Right lobe of liver (tissue), 6 donors: ENCODE results near the gene NR6A1. TPM values are rescaled to one million over a fixed set of nuclear protein-coding genes. Genes with fewer than 3 reads are reported as not detected.

ENCODE experiments used
- ATAC-seq, 4 donors: fragments of 200-7000 bp; cut with Tn5 transposase; one replicate each; pipeline ENCODE4 v1.9.1; 2020; ENCODE audit warnings: mild to moderate bottlenecking in 4 of 4, moderate library complexity in 4 of 4
- DNase-seq, 3 donors: peaks; one replicate each; pipeline ENCODE4 v3.0.0-alpha.2; 2020
- H3K27ac ChIP-seq, 3 donors: fragments of 200-600 bp; one replicate each; pipeline ENCODE4 v1.8.0; 2022
- H3K27me3 ChIP-seq, 2 donors: fragments of 200-600 bp; one replicate each; pipeline ENCODE4 v1.8.0; 2022
- H3K36me3 ChIP-seq, 4 donors: fragments of 200-600 bp; sonication (generic) in 1 of 4; one replicate each; pipeline versions ENCODE4 v1.5.1 to v1.8.0; 2017 to 2022; ENCODE audit warnings: control low read depth in 1 of 4
- H3K4me1 ChIP-seq, 4 donors: fragments of 200-600 bp; sonication (generic) in 1 of 4; one replicate each; pipeline versions ENCODE4 v1.5.1 to v1.8.0; 2017 to 2022; ENCODE audit warnings: control low read depth in 1 of 4
- H3K4me3 ChIP-seq, 3 donors: fragments of 200-600 bp; one replicate each; pipeline ENCODE4 v1.8.0; 2022
- H3K9me3 ChIP-seq, 4 donors: fragments of 200-600 bp; sonication (generic) in 1 of 4; one replicate each; pipeline versions ENCODE4 v1.5.1 to v1.8.0; 2017 to 2022; ENCODE audit warnings: control low read depth in 1 of 4
- CTCF ChIP-seq, 4 donors: fragments of 200-600 bp in 3 of 4; fragments of 450-650 bp in 1 of 4; IDR thresholded peaks; one replicate each; pipeline versions ENCODE4 v1.5.1 to v1.8.0; 2016 to 2022; ENCODE audit warnings: antibody characterized with exemption in 4 of 4, mild to moderate bottlenecking in 2 of 4
- POLR2A ChIP-seq: fragments of 450-650 bp; IDR thresholded peaks from one replicate; pipeline ENCODE4 v1.6.1; 2017; ENCODE audit warnings: antibody characterized with exemption, mild to moderate bottlenecking
- WGBS: methylation state at CpG from one replicate; pipeline ENCODE4 v1.1.6; 2018; ENCODE audit warnings: low coverage, low lambda C conversion rate; ENCODE audit not compliant: insufficient coverage; ENCODE audit errors: missing lambda C conversion rate; 5-methylcytosine and 5-hydroxymethylcytosine counted together
- intact Hi-C, 2 donors: fragments of 100-400 bp; cut with DNase I; formaldehyde crosslinking; loops; one replicate each; pipeline versions ENCODE4 v1.11.2 to v1.14.1; 2022
- total RNA-seq, 6 experiments: library from RNA; depleted of rRNA in 2 of 6; stranded (reverse); fragments of >200 nt in 2 of 6; fragmentation: NEBNext Ultra II Directional in 3 of 6; extraction: Animal tissue kit (Norgen Biotek cat#: 25700) in 3 of 6; gene quantifications; one replicate each; pipeline versions ENCODE4 v1.1.0 to v1.2.4, GENCODE V29; 2016 to 2023
- donor health status: DM: no; HTN: yes; CAD: no.
- donor health status: DM: no; HTN: no; CAD: no.
- donor health status: DM: no; HTN: no; CAD: no.
- donor health status: DM: no; HTN: yes; CAD: no.
- donor health status: DM: no; HTN: yes; CAD: no.

The NR6A1 gene
- total RNA-seq, 6 experiments from 2014 or later, result 1.3 to 3.6 (median 1.9) TPM

DNA sequence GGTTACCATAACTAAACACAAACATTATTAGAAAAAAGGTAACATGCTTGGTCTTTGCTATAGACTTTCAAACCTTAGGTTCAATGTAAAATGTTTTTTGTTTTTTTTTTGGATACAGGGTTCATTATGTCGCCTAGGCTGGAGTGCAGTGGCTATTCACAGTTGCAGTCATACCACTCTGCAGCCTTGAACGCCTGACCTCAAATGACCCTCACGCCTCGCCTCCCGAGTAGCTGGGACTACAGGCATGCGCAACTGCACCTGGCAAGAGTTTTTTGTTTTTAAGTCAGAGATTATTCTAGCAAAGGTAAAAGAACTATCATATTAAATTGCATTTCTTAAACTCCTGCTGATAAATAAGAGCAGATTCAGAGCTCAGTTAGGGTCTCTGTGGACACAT is 208.8 kb downstream of the NR6A1 start:
- no peaks in the 10 kb centered on the region for H3K36me3 ChIP-seq
- H3K4me3 ChIP-seq, result no peak overlapping the region
- no peaks in the 10 kb centered on the region for H3K27me3 ChIP-seq
- DNase-seq, result peak; percentile 65 to 79 (median 78)
- H3K4me1 ChIP-seq, result peaks cover 0 to 18% (median 0%) of the 10 kb centered on the region in 4 donors
- no peak for TF ChIP-seq POLR2A
- no peak for TF ChIP-seq CTCF (IDR thresholded peaks at IDR 0.05)
- peak overlapping the region in 1 of 3 donors; percentile 20 for H3K27ac ChIP-seq
- ATAC-seq, result peak; percentile 94 to 96 (median 95)
- intact Hi-C loops, result no loop called here
- WGBS, result 22% methylated on average over 6 of the region's 6 CpGs
- H3K9me3 ChIP-seq, result no peaks in the 10 kb centered on the region

GRCh38 chr9:124559871-124560270 is 211.2 kb downstream of the NR6A1 start:
- DNase-seq (no peak), ATAC-seq (no peak)
- no peaks in the 10 kb centered on the region for H3K27me3 ChIP-seq
- H3K36me3 ChIP-seq, result no peaks in the 10 kb centered on the region
- no peak overlapping the region for H3K27ac ChIP-seq
- intact Hi-C loops, result loop anchor here in 1 of 2 donors (10.0 kb wide), 1 partner anchor 55 kb away; no protein-coding TSS in a partner anchor
- TF ChIP-seq CTCF (IDR thresholded peaks at IDR 0.05) (no peak), POLR2A (no peak)
- H3K4me1 ChIP-seq, result peaks cover 0 to 18% (median 0%) of the 10 kb centered on the region in 4 donors
- no peak overlapping the region for H3K4me3 ChIP-seq
- WGBS, result 56% methylated on average over 2 of the region's 2 CpGs
- no peaks in the 10 kb centered on the region for H3K9me3 ChIP-seq

- 62% methylated on average over 4 of the region's 4 CpGs for WGBS
- DNase-seq, result no peak
- H3K4me3 ChIP-seq, result no peak overlapping the region
- H3K36me3 ChIP-seq, result no peaks in the 10 kb centered on the region
- no peak overlapping the region for H3K27ac ChIP-seq
- no peaks in the 10 kb centered on the region for H3K9me3 ChIP-seq
- H3K4me1 ChIP-seq, result peaks cover 0 to 18% (median 0%) of the 10 kb centered on the region in 4 donors
- no peak for ATAC-seq
- intact Hi-C loops, result loop anchor here in 1 of 2 donors (10.0 kb wide), 1 partner anchor 56 kb away; no protein-coding TSS in a partner anchor
- no peak for TF ChIP-seq POLR2A
- no peak for TF ChIP-seq CTCF (IDR thresholded peaks at IDR 0.05)
- H3K27me3 ChIP-seq, result no peaks in the 10 kb centered on the region
Observed at GRCh38 chr9:124558777-124559470, 212.2 kb downstream of the NR6A1 start.

DNA sequence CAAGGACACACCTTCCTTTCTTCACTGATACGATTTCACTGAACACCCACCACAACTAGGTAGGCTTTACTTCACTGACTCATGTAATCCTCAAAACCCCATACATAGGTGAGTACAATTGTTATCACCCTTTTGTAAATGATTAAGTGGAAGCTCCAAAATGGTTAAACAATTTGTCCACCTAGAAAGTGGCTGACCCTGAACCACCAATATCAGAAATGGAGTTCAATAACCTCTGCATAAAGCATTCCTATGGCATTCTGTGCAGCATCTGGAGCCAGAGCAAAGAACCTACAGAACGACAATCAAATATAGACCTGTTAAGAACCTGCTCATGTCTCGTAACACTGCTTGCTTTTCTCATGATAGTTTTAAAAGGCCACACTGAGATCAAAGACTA is 213.2 kb downstream of the NR6A1 start:
- intact Hi-C loops, result loop anchor here in 1 of 2 donors (10.0 kb wide), 1 partner anchor 57 kb away; no protein-coding TSS in a partner anchor
- ATAC-seq (no peak), DNase-seq (no peak)
- H3K27ac ChIP-seq, result no peak overlapping the region
- no peaks in the 10 kb centered on the region for H3K27me3 ChIP-seq
- H3K4me1 ChIP-seq, result peaks cover 0 to 17% (median 0%) of the 10 kb centered on the region in 4 donors
- no peaks in the 10 kb centered on the region for H3K9me3 ChIP-seq
- H3K4me3 ChIP-seq, result no peak overlapping the region
- 62% methylated on average over 2 of the region's 3 CpGs for WGBS
- TF ChIP-seq POLR2A (no peak), CTCF (IDR thresholded peaks at IDR 0.05) (no peak)
- no peaks in the 10 kb centered on the region for H3K36me3 ChIP-seq
